K562 (cell line): Measurements from ENCODE around the gene SHANK1. TPM values are rescaled to one million over a fixed set of nuclear protein-coding genes. Genes with fewer than 3 reads are reported as not detected.

Experiments used
- BRF2 ChIP-seq: IDR thresholded peaks from 3 replicates; pipeline ENCODE4 v1.6.1; 2011; ENCODE audit warnings: borderline replicate concordance, mild to moderate bottlenecking; ENCODE audit not compliant: insufficient read length, insufficient read depth
- CBFA2T3 ChIP-seq: fragments of 450-650 bp; IDR thresholded peaks from 2 replicates; pipeline ENCODE4 v1.6.1; 2017
- CEBPG ChIP-seq, 3 experiments: fragments of 200-800 bp in 1 of 3; sonication (Bioruptor generic) in 1 of 3; sonication (generic) in 1 of 3; formaldehyde crosslinking in 1 of 3; IDR thresholded peaks in 2 of 3; conservative IDR thresholded peaks in 1 of 3; 2 replicates each; pipeline versions ENCODE4 v1.6.1 to v1.8.0; 2016 to 2022; ENCODE audit warnings: missing compliant biosample characterization in 2 of 3, missing genetic modification characterization in 2 of 3, mild to moderate bottlenecking in 1 of 3, missing genetic modification reagents in 1 of 3
- LEF1 ChIP-seq: fragments of 450-650 bp; IDR thresholded peaks from 2 replicates; pipeline ENCODE4 v1.6.1; 2016; ENCODE audit warnings: mild to moderate bottlenecking
- NR1H2 ChIP-seq: sonication (generic); formaldehyde crosslinking; IDR thresholded peaks from 2 replicates; pipeline ENCODE4 v1.4.0; 2020; ENCODE audit warnings: mild to moderate bottlenecking, missing genetic modification reagents
- PHF20 ChIP-seq: fragments of 450-650 bp; IDR thresholded peaks from 2 replicates; pipeline ENCODE4 v1.6.1; 2018; ENCODE audit not compliant: partially characterized antibody
- YY1 ChIP-seq, 3 experiments: IDR thresholded peaks; 2 replicates each; pipeline ENCODE4 v1.6.1; 2011; ENCODE audit warnings: low read length in 2 of 3, mild to moderate bottlenecking in 2 of 3, moderate library complexity in 2 of 3, borderline replicate concordance in 1 of 3, control low read depth in 1 of 3, low read depth in 1 of 3; ENCODE audit not compliant: insufficient read depth in 3 of 3, insufficient replicate concordance in 2 of 3, control insufficient read depth in 1 of 3, insufficient read length in 1 of 3; ENCODE audit errors: extremely low read depth in 1 of 3
- ZNF146 ChIP-seq: IDR thresholded peaks from one replicate; pipeline ENCODE4 v1.6.1; 2018; ENCODE audit warnings: missing compliant biosample characterization; ENCODE audit not compliant: unreplicated experiment
- ZNF766 ChIP-seq: fragments of 200-800 bp; sonication (Bioruptor generic); conservative IDR thresholded peaks from 2 replicates; pipeline ENCODE4 v1.6.1; 2016; ENCODE audit warnings: missing genetic modification characterization, missing compliant biosample characterization
- polyA plus RNA-seq, 8 experiments: library from polyadenylated mRNA; depleted of rRNA in 4 of 8; stranded (reverse) in 5 of 8; unstranded in 3 of 8; fragments of >200 nt; fragmentation: Nextera tagmentation in 2 of 8; fragmentation: Illumina TruSeq in 1 of 8; extraction: Ambion mirVana in 2 of 8; extraction: Trizol in 1 of 8; gene quantifications; 2 replicates each; pipeline versions ENCODE4 v1.2.1 to v1.2.3, GENCODE V29; 2011 to 2014; ENCODE audit warnings: inconsistent platforms in 1 of 8, missing spikeins in 1 of 8
- total RNA-seq, 7 experiments: library from RNA; depleted of rRNA in 6 of 7; stranded (reverse); fragments of >200 nt in 6 of 7; fragmentation: Illumina TruSeq in 2 of 7; extraction: Trizol in 2 of 7; gene quantifications; 2 replicates each; pipeline versions ENCODE4 v1.2.1 to v1.2.3, GENCODE V29; 2011 to 2021; ENCODE audit warnings: low replicate concordance in 1 of 7
- TF ChIP-seq, protein P1 (sequence below), 2 experiments: fragments of 450-650 bp; IDR thresholded peaks; 2 replicates each; pipeline ENCODE4 v1.6.1; 2018; ENCODE audit warnings: mild to moderate bottlenecking in 2 of 2, low read depth in 1 of 2; ENCODE audit not compliant: partially characterized antibody in 2 of 2

Gene SHANK1
- total and polyA plus RNA-seq, 9 of the 15 experiments (the other 6 are each of a cell fraction or from before 2014, with no cell fraction given), result 0.33 to 1.3 (median 0.55) TPM; not detected in 2

DNA sequence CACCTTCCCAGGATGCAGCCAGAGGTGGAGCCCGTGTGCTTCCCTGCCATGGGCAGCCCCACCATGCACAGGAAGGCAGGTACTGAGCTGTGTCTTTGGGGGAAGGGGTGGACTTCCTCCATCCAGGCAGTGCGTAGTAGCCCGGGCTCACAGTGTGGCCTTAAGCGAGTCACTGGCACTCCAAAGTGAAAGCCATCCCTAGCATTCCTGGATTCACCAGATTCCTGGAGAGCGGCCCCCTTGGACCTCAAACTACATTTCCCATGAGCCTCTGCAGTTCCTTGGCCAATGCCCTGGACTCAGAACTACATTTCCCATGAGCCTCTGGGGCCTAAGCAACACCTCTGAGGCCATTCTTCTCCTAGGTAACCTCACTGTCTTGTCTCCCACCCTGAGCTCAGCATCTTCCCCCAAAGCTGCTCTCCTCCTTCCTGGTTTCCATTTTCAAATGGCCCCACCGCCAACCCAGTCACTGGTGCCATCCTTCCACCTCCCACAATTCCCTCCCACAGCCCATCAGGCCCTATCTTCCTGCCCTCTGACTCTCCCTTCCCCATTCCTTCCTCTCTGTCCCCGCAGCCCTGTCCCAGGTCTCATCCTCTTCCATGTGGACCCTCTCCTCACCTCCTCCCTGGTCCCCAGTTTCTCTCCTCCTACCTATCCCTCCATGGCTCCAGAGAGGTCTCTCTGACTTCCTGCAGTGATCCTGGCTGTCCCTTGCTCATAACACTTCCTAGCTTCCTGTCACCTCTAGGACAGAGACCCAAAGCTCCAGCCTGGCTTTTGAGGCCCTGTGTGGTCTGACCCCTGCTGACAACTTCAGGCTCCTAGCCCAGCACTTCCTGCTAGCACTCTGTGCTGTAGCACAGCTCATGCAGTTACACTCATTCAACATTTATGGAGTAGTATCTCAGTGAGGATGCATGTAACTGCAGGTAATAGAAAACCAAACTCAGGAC lies 69.9 kb downstream of the SHANK1 start, which contains the start of gene C19orf81 (continued):
- TF ChIP-seq ZNF766 (CRISPR knock-in tag), result no peak; the same call in 1 of the 2 replicates
- TF ChIP-seq ZNF146 (CRISPR knock-in tag), result no peak
- no peak for TF ChIP-seq NR1H2 (CRISPR knock-in tag)
- TF ChIP-seq, protein P1, sequence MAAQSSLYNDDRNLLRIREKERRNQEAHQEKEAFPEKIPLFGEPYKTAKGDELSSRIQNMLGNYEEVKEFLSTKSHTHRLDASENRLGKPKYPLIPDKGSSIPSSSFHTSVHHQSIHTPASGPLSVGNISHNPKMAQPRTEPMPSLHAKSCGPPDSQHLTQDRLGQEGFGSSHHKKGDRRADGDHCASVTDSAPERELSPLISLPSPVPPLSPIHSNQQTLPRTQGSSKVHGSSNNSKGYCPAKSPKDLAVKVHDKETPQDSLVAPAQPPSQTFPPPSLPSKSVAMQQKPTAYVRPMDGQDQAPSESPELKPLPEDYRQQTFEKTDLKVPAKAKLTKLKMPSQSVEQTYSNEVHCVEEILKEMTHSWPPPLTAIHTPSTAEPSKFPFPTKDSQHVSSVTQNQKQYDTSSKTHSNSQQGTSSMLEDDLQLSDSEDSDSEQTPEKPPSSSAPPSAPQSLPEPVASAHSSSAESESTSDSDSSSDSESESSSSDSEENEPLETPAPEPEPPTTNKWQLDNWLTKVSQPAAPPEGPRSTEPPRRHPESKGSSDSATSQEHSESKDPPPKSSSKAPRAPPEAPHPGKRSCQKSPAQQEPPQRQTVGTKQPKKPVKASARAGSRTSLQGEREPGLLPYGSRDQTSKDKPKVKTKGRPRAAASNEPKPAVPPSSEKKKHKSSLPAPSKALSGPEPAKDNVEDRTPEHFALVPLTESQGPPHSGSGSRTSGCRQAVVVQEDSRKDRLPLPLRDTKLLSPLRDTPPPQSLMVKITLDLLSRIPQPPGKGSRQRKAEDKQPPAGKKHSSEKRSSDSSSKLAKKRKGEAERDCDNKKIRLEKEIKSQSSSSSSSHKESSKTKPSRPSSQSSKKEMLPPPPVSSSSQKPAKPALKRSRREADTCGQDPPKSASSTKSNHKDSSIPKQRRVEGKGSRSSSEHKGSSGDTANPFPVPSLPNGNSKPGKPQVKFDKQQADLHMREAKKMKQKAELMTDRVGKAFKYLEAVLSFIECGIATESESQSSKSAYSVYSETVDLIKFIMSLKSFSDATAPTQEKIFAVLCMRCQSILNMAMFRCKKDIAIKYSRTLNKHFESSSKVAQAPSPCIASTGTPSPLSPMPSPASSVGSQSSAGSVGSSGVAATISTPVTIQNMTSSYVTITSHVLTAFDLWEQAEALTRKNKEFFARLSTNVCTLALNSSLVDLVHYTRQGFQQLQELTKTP (IDR thresholded peaks at IDR 0.05; ENCODE audit: low read depth in 1 of 2, partially characterized antibody in 2 of 2), result peak; percentile 36 to 98
- TF ChIP-seq PHF20, result peak; percentile 50
- TF ChIP-seq YY1 (IDR thresholded peaks at IDR 0.05; ENCODE audit: borderline replicate concordance in 1 of 3, control insufficient read depth in 1 of 3, extremely low read depth in 1 of 3, insufficient read depth in 3 of 3, insufficient read length in 1 of 3, insufficient replicate concordance in 2 of 3, low read depth in 1 of 3, low read length in 2 of 3), result peak in 2 of 3 experiments; percentile 31 to 78
- TF ChIP-seq BRF2, result no peak
- TF ChIP-seq LEF1, result no peak
- TF ChIP-seq CBFA2T3, result no peak
- TF ChIP-seq CEBPG (CRISPR knock-in tag; IDR thresholded peaks at IDR 0.05), result 0 out of 2 replicates have a peak, but pooled peaks have one; percentile 29
- peak in 1 of 2 experiments; percentile 25; a peak in 1 of 4 replicates for TF ChIP-seq CEBPG (tag; conservative IDR thresholded peaks at IDR 0.05 in 1 of 2, IDR thresholded peaks at IDR 0.05 in 1 of 2)
